ES-I3 (cell line): ENCODE data around the gene GRK5.

Experiments
- H3K36me3 ChIP-seq: 2 replicates; pipeline ENCODE4 v1.6.1; 2013; ENCODE audit warnings: mild to moderate bottlenecking, low read length, control low read depth, moderate library complexity; ENCODE audit not compliant: insufficient read depth
- H3K4me1 ChIP-seq: 2 replicates; pipeline ENCODE4 v1.6.1; 2013; ENCODE audit warnings: mild to moderate bottlenecking, control low read depth, low read length; ENCODE audit not compliant: insufficient read depth
- H3K9ac ChIP-seq: 2 replicates; pipeline ENCODE4 v1.6.1; 2013; ENCODE audit warnings: low read depth, mild to moderate bottlenecking, low read length, moderate library complexity
- H3K9me3 ChIP-seq: 2 replicates; pipeline ENCODE4 v1.6.1; 2013; ENCODE audit warnings: mild to moderate bottlenecking, low read length, moderate library complexity; ENCODE audit not compliant: control insufficient read depth, insufficient read depth

GRK5 gene

DNA sequence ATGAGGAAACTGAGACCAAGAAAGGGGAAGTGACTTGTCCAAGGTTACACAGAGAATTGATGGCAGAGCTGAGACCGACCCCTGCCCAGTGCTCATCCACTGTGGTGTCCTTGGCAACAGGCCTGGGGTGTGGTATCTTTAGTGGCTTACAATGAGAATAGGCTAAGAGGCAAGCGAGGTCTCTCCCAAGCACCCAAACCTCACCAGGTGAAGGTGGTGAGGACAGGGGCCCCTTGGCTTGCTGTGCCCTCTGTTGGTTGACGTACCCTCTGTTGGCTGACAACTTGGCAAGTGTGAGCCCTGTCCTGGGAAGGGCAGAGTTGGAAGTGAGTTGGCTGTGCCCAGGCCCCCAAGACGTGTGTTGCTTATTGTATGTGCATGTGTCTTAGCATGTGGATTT, 166.9 kb downstream of the GRK5 start:
- no peaks in the 10 kb centered on the region; the same call in 1 of the 2 replicates for H3K4me1 ChIP-seq
- no peaks in the 10 kb centered on the region for H3K36me3 ChIP-seq
- no peaks in the 10 kb centered on the region for H3K9me3 ChIP-seq
- no peak overlapping the region for H3K9ac ChIP-seq

DNA sequence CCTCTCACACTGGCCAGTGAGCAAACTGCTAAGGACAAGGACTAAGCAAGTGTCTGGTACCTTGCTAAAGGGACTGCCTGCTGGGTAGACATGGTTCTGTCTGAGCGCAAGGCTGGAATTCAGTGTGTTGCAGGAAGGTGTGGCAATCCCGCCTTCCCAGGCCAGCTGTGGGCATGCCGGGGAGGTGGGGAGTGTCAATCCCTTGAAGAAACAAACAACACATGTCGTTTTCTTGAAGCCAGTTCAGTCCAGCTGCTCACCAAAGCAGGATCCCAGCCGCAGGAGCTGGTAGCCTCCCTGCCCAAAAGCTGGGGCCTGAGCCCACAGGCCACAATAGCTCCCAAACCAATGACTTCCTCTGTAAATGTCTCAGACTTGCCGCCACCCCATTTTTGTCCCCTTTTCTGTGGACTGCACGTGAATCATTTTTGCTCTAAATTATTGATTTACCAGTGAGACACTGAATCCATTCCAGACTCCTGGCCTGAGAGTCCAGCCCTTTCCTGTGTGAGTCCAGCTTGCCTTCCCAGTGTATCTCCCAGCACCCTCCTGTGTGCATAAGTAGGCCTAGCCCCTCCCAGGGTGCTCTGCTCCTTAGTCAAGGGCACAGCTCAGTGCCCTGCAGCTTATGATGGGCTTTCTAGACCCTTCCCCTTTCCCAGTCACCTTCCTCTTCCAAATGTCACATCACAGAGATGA, 168.4 kb downstream of the GRK5 start:
- no peaks in the 10 kb centered on the region for H3K9me3 ChIP-seq
- no peaks in the 10 kb centered on the region for H3K36me3 ChIP-seq
- H3K9ac ChIP-seq, result no peak overlapping the region
- no peaks in the 10 kb centered on the region for H3K4me1 ChIP-seq

DNA sequence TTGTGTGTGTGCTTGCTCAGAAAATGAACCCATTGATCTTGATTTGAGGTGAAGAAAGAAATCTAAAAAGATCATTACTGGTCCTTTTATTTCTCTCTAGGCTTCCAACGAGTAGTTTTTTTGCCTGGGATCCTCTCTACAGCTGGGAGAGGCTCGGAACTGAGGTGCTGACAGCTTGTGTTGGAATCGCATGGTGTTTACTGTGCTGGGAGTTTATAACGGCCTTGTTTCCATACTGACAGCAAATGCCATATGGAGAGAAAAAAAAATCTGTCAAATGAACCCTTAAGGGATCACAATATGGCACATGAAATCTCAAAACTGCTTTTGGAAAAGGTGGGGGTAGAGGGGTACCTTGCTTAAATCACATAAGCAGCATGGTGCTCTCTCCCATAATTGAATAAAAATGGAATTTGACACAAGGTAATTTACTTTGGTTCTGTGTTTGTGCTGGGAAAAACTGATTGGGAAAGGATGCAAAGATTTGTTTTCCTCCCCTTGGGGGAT, 170.1 kb downstream of the GRK5 start:
- Histone ChIP-seq H3K9me3 (no peaks in the 10 kb centered on the region), H3K4me1 (no peaks in the 10 kb centered on the region), H3K36me3 (no peaks in the 10 kb centered on the region)

DNA sequence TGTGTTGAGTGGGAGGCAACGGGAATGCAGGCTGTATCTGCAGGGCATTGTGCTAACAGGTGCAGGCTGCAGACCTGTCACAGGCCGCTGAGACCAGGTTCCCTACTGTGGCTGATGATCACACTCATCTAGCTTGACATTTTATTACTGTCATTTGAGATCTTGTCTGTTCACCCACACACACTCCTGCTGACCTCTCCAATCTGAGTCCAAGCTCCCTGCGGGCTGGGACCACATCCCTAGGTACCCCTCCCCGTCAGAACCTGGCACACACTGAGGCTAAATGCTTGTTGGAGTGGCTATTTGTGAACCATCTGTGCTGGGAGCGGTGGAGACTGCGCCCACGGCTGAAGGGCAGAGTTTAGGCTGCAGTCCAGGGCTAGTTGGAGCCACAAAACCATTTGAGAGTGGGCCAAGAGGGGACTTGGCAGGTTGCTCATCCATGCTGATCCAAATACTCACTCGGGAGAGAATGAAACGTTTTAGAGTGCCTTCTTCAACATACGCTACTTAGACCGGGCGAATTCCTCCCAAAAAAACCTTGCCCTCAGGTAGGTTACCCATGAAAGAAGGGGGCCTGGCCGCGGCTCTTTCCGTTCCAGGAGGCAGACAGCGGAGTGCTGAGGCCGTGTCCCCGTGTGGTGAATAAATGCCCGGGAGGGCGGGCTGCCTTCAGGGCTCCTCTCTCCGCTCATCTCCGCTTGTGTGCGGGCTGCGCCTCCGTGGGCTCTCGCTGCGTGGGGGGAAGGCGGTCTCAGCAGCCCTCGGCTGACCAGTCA, 170.8 kb downstream of the GRK5 start:
- no peaks in the 10 kb centered on the region for H3K4me1 ChIP-seq
- H3K36me3 ChIP-seq, result no peaks in the 10 kb centered on the region
- no peak overlapping the region for H3K9ac ChIP-seq
- no peaks in the 10 kb centered on the region for H3K9me3 ChIP-seq

More for the DNA sequence above, 170.1 kb downstream of the GRK5 start:
- H3K9ac ChIP-seq, result no peak overlapping the region

DNA sequence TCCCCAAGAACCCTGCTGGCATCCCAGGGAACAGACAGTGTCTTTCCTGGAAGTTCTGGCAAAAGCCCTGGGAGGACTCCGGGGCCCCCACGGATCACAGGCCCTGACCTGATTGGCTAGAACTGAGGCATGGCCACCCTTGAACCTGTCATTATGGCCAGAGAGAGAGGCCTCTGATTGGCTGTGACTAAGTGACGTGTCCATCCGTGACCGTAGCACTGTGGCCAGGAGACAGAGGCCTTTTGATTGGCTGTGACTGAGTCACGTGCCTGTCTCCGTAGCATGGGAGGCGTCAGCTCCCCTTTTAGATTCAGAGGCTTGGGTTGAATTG, 171.3 kb downstream of the GRK5 start:
- no peaks in the 10 kb centered on the region for H3K36me3 ChIP-seq
- H3K9me3 ChIP-seq, result no peaks in the 10 kb centered on the region
- H3K4me1 ChIP-seq, result no peaks in the 10 kb centered on the region
- no peak overlapping the region for H3K9ac ChIP-seq

DNA sequence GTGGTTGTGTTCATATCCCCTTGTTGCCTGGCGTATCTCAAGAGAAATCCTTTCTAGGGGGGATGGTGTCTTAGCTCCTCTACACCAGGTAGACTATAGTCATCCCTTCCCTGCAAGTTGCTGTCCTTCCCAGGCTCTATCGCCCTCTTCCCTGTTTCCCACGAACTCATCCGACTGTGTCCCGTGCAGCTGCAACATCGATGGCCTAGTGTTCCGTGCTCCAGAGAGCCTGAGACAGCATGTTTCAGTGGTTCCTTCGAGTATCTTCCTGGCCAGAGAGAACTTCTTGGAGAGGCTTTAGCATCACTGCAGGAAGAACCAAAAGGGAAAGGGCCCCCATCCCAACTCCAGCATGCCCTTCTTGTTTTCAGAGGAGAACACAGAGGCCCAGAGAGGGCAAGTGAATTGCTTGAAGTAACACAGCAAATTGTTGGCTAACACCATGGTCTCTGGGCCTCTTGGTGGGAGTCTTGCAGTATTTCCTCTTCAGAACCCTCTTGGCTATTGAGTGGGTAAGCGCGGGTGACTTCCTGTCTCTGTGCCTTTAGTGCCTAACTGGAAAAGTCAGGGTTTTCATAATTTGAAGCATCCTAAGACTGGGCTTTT, 172.2 kb downstream of the GRK5 start:
- no peak overlapping the region for H3K9ac ChIP-seq
- H3K4me1 ChIP-seq, result no peaks in the 10 kb centered on the region
- no peaks in the 10 kb centered on the region for H3K9me3 ChIP-seq
- H3K36me3 ChIP-seq, result no peaks in the 10 kb centered on the region

DNA sequence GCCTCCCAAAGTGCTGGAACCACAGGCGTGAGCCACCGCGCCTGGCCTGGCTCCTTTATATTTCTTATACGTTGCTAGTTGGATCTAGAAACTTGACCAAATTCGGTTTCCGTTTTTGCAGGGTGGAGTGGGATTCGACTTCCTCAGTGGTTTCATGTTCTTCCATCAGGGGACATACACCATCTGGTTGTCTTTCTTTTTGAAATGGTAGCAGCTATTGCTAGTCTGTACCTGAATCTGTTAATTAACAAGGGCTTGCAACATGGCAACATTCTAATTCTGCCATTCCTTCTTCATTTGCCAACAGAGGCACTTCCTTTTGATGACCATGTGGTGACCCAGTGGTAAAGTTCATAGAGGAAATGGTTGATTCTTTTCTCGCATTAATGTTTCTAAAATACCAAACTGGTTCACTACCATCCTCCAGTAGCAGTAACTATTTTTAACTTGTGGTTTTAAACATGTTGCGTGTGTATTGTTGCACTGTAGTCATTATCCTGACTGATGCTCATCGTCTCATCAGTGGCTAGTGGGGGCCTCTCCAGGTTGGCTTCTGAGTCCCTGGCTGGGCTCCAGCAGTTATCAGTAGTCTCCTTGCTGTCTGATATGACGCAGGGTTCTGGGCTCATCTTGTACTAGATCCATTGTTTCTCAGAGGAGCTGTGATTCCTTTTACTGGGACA, 175.9 kb downstream of the GRK5 start:
- no peak overlapping the region for H3K9ac ChIP-seq
- no peaks in the 10 kb centered on the region for H3K9me3 ChIP-seq
- no peaks in the 10 kb centered on the region for H3K4me1 ChIP-seq
- H3K36me3 ChIP-seq, result no peaks in the 10 kb centered on the region

DNA sequence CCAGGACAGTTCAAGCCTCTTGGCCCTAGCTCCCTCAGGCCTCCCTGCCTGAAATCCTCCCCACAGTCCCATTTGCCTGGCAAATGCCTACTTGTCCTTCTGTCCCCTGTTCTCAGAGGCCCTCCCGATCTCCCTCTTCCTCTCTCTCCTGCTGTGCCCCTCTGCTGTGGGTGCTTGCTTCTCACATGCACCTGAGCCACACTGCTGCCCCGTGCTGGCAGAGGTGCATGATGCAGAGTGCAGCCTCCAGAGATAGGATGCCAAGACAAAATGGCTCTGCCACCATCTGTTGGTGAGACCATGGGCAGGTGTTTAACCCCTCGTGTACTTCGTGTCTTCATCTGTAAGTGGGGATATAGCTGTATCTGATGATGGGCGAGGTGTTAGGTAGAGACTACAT, 176.8 kb downstream of the GRK5 start:
- Histone ChIP-seq H3K9ac (no peak overlapping the region), H3K4me1 (no peaks in the 10 kb centered on the region)

DNA sequence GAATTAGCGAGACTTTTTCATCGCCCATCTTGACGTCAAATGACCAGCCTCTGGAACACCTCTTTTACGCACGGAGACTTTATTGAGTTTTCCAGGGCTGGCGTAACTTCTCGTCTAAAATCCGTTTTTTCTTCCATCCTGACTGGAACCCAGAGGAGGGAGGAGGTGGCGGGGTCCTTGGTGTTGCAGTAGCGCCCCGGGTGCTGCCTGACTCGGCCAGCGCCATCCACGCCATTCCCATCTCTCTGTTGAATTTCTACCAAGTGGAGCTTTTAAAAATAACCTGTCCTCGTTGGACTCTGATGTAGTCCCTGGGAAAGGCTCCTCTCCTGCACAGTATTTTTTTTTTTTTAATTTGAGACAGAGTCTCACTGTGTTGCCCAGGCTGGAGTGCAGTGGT, 179.3 kb downstream of the GRK5 start:
- H3K4me1 ChIP-seq, result no peaks in the 10 kb centered on the region
- no peaks in the 10 kb centered on the region for H3K36me3 ChIP-seq
- no peak overlapping the region for H3K9ac ChIP-seq
- no peaks in the 10 kb centered on the region for H3K9me3 ChIP-seq

More for the DNA sequence above, 176.8 kb downstream of the GRK5 start:
- H3K9me3 ChIP-seq, result no peaks in the 10 kb centered on the region
- H3K36me3 ChIP-seq, result no peaks in the 10 kb centered on the region

DNA sequence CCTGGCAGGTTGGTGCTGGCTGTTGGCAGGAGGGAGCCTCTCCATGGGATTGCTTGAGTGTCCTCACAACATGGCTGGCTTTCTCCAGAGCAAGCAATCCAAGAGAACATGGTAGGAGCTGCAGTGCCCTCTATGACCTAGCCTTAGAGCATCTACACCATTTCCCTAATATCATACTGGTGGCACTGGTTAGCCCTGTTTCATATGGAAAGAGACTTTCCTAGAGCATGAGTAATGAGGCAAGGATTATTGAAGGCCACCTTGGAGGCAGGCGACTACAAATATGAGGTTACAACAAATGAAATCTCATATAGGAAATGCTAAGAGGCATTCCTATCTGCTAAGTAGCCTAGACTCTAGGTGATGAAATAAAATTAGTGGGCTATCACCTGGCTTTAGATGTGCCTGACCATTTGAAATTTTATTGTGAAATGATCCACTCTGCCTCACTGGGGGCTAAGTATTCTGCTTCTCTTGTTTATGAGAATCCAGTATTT, 181.5 kb downstream of the GRK5 start:
- no peaks in the 10 kb centered on the region for H3K9me3 ChIP-seq
- H3K4me1 ChIP-seq, result no peaks in the 10 kb centered on the region
- H3K36me3 ChIP-seq, result no peaks in the 10 kb centered on the region
- H3K9ac ChIP-seq, result no peak overlapping the region

DNA sequence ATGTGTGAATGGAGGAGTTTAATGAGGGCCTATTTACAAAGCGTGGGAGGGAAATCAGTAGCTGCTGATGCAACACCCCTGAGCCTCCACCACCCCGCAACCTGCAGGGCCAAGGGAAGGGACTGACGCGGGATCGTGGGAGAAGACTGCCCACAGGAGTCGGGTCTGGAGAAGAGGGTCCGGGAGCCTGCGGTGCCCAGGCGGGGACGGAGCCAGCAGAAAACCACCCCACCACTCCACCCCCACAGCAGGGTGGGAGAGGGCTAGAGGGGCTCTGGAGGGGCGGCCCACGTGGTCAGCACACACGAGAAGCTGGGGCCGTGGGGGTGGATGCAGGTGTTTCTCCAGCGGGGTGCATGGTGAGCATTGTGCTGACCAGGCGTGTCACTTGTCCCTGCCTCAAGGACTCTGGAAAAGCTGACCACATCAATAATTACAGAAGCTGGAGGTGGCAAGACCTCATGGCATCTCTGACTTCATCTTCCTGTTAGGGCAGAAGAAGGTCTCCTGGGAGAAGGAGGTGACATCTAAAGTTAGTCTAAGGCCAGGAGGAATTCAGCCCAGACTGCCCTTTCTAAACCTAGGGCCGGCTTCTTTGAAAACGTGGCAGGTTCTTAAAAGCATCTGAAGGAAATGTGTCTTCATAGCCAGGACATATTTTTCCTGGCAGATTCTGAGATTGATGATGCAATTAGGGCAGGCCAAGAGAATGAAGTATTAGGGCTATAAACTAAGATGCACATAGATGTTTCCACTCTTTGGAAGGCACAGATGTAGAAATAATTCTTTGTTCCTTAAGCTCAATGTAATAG, 184.3 kb downstream of the GRK5 start:
- Histone ChIP-seq H3K36me3 (no peaks in the 10 kb centered on the region), H3K9me3 (no peaks in the 10 kb centered on the region), H3K9ac (no peak overlapping the region), H3K4me1 (no peaks in the 10 kb centered on the region)

DNA sequence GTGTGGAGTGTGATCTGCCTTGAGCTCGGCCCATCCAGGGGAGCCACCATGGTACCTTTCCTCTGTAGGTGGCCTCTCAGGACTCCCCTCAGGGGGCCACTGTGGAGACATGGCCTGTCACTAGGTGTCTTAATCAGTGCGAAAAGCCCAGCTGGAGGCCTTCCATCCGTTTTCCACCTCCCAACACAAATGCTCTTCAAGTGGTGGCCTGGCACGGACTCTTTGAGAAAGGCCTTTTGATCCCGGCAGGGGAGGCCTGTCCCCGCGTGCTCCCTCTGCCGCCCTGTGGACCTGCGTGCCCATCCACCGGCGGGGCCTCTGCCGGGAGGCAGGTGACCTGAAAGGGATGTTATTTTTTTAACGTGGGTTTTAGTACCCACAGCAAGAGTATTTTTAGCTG, 185.6 kb downstream of the GRK5 start:
- no peak overlapping the region for H3K9ac ChIP-seq
- H3K9me3 ChIP-seq, result no peaks in the 10 kb centered on the region
- no peaks in the 10 kb centered on the region for H3K4me1 ChIP-seq
- H3K36me3 ChIP-seq, result no peaks in the 10 kb centered on the region

DNA sequence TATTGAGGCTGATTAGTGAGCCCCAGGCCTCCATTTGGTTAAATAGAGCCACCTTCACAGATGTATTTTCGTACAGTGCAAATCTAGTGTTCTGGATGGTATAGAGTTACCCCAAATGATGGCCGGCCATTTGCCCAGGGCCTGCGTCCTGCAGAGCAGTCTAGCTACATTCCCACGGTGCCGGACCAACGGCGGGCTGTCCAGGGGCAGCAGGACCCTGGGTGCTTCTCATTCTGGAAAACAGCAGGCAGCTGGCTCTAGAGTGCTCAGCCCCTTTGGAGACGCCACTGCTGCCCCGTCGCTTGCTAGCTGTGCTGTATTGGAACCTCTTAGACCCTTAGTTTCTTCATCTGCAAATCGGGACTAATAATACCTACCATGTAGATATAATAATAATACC, 186.1 kb downstream of the GRK5 start:
- no peak overlapping the region for H3K9ac ChIP-seq
- no peaks in the 10 kb centered on the region for H3K36me3 ChIP-seq
- no peaks in the 10 kb centered on the region for H3K4me1 ChIP-seq
- H3K9me3 ChIP-seq, result no peaks in the 10 kb centered on the region

DNA sequence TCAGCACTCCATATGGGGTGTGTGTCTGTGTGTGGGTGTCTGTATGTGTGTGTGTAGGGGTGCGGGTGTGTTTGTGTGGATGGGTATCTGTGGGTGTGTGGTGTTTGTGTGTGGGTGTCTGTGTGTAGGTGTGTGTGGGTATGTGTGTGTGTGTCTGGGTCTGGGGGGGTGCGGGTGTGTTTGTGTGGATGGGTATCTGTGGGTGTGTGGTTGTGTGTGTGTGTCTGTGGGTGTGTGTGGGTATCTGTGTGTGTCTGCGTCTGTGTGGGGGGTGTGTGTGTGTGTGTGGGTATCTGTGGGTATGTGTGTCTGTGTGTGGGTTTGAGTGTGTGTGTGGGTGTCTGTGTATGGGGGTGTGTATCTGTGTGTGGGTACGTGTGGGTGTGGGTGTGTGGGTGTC, 186.5 kb downstream of the GRK5 start:
- no peak overlapping the region for H3K9ac ChIP-seq
- H3K36me3 ChIP-seq, result no peaks in the 10 kb centered on the region
- no peaks in the 10 kb centered on the region for H3K4me1 ChIP-seq

More for the DNA sequence above, 186.5 kb downstream of the GRK5 start:
- no peaks in the 10 kb centered on the region for H3K9me3 ChIP-seq
